ENCODE data around the gene SLC44A3.

SLC44A3 gene

GRCh38 chr1:94912263-94913184, 92.4 kb downstream of the SLC44A3 start:
- DNase-seq (ENCODE audit: low read depth) = no peak

DNA sequence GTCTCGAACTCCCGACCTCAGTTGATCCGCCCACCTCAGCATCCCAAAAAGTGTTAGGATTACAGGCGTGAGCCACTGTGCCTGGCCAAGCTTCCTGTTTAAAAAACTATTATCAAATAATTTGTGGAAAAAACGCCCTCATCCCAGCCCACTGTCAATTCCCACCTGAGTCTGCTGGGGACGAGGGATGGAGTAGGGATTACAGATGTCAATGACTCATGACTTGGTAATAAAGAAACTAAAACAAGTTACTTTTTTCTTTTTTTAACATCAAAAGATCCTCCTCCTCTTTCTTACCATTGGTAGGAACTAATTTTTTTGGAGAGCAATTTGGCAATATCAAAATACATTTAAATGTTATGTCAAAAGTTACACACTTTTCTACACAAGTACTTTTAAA, 97.1 kb downstream of the SLC44A3 start:
- no peak for DNase-seq (ENCODE audit: low read depth)

DNA sequence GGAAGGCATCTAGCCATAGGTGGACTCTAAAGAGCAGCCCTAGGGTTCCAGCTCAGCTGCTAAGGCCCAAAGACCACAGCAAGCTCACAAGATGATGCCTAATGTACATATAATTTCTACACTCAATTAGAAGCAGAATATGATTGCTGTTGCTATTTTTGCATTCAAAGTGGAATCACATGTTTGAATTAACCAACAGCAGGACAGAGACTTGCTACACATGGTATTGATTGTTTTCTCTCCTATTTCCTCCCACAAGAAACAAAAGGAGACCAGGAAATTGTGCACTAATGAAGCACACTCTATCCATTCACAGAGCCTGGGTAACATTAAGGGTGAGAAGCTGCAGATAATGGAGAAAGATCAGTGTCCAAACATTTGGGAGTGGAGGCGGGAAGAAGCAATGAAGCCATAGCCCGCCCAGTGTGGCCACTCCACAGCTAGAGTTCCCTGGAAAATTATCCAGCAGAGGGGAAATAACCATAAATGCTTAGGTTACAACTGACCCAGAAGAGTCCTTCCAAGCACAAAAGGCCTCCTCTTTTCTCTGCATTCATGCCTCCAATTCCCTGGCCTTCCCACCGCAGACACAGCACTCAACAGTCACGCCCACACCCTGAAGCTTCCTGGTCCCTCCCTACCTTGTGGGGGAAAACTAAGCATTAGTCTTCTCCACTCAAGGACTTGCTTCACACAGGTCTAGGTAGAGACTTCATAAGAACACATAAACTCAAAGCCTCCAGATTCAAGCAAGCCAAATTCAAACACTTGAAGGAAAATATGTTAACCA, 99.3 kb downstream of the SLC44A3 start:
- DNase-seq (ENCODE audit: low read depth) = no peak

DNA sequence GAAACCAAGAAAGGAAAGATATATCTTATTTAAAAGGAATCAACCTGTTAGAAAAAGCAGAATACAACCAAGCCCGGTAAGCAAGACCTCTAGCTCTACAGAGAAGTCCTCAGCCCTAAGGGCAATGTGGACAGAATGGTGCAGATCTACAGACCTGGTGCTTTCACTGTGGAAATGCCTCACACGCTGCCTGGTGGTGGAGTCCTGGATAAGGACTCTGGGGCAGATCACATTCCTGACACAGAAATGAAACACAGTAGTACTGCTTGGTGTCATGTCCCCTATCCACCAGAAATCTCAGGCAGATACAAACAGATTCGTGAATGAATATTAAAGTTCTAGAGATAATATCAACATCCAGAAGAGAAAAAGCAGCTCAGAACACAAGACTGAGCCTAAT, 99.9 kb downstream of the SLC44A3 start:
- DNase-seq (ENCODE audit: low read depth) = no peak

DNA sequence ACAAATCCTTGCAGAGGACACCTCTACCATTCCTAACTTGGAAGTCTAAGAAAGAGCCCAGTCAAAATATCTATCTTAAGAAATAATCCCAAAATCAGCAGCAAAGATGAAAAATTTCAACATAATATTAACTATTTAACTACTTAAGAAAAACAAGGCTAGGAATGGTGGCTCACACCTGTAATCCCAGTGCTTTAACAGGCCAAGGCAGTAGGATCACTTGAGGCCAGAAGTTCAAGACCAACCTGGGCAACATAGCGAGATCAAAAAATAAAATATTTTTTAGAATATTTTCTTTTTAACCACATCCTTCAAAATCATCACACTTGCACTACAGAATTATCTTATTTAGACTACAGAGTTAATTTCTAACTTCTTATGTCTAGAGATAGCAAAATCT, 101.8 kb downstream of the SLC44A3 start:
- DNase-seq (ENCODE audit: low read depth) = no peak

DNA sequence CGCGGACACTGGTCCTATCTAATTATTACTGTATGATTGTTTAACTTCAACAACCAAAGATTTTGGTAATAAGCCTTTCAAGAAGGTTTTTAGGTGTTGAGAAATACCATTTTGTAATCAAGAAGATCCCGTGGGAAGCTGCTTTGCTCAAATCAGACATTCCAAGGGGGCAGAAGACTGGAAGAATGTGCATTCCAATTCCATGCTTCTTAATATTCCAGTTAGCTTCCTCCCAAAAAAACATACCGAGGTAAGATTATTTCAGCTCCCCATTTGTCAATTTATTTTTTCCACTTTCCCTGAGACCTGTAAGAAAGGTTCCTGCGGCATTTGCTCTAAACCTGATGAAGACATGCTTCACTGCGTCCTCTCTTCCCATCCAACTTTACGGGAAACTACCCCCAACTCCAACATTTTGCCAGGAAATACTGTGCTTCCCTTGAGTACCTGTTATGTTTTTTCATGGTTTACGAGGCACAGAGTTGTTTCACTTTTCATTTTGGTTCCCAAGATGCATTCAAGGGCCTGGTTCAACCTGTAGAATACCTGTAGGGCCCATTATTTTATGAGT, 102.7 kb downstream of the SLC44A3 start:
- DNase-seq (ENCODE audit: low read depth) = no peak

GRCh38 chr1:94925004-94925403, 104.8 kb downstream of the SLC44A3 start:
- no peak for DNase-seq (ENCODE audit: low read depth)

GRCh38 chr1:94925561-94926125, 105.5 kb downstream of the SLC44A3 start:
- no peak for DNase-seq (ENCODE audit: low read depth)

DNA sequence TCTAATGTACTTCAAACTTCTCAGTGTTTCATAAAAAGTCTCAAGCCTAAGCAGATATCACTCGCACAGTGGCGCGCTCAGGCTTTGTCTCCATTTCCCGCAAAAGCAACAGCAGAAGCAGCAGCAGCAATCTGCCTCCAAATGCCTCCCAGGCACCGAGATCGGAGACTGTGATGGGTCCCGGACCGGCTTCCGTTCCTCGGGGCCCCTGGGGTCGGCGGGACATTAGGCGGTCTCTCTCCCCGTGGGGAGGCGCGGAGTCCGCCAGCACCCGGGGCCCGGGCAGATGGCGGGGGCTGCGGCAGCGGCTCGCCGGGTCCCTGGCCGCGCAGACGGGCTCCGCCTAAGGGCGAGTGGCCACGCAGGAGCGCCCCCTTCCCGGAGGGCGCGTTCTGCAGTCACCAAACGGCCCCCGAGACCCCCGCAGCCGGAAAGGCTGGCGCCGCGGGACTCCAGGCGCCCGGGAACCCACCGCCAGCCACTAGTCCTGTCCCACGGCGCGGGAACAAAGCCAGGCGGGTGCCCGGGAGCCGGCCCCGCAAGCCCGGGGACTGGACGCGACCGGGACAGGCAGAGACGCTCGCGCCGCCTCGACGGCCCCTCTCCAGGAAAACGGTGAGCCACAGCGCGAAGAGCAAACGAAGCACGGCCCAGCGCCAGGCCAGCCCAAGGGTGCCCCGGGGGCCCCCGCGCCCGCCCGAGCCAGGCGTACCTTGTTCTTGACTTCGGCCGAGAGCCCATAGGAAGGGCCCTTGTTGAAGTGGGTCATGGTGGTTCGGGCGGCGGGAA, 106.2 kb downstream of the SLC44A3 start:
- no peak for DNase-seq (ENCODE audit: low read depth)

DNA sequence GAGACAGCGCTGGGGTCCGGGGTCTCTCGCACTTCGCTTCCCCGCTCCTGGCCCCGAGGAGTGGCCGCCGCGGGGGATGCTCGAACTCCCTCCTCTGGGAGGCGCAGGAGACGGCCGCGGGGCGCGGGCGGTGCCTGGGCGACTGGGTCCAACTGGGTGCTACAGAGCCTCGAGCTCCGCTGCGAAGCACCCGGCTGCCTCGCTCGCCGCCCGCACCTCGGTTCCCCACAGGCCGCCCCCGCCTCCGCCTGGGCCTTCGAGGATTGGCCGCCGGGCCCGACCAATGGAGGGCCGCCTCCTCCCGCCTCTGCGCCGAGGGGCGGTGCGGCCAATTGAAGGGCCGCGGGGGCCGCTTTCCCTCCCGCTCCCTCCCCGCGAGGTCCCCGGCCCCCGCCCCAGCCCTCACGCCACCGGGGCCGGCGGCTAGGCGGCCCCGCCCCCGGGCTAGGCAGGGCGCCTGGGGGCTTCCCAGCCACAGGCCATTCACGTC, 106.8 kb downstream of the SLC44A3 start, which contains the start of gene CNN3:
TSS of gene CNN3 (minus strand) at position 196 of the 490 bp plus-strand sequence. CDS start 216 bp downstream, outside the sequence.
- DNase-seq (ENCODE audit: low read depth) = peak; percentile 42

DNA sequence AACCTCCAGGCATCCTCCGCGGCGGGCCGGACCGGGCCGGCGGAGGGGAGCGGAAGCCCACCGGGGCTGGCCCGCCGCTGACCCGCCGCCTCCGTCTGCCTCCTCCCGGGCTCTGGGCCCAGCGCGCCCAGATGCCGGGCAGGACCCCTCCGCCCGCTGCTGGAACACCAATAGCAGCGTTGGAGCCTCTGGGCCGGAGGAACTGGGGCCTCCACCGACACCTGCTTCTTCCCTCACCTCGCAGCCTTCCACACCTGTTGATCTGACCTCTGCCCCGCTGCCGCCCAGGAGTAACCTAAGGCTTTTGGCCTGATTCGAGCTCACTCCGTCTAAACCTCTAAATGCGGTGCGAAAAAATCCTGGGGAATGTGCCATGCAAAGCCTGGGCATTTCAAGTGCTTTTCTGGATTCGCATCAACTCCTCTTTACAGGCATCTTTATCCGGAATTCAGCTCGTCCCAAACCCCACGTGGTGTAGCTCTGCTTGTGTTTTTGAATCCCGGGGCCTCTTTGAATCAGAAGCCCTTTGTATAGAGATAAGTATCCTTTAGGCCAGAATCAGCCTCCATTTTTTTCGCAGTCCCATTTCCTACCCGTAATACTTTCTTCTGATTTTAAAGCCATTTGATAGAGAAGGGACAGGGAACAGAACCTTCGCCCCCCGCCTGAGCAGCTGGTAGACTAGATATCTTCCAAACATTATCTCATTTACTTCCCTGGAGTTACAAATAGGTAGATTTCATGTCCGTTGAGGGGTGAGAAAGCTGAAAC, 107.4 kb downstream of the SLC44A3 start:
- no peak for DNase-seq (ENCODE audit: low read depth)

DNA sequence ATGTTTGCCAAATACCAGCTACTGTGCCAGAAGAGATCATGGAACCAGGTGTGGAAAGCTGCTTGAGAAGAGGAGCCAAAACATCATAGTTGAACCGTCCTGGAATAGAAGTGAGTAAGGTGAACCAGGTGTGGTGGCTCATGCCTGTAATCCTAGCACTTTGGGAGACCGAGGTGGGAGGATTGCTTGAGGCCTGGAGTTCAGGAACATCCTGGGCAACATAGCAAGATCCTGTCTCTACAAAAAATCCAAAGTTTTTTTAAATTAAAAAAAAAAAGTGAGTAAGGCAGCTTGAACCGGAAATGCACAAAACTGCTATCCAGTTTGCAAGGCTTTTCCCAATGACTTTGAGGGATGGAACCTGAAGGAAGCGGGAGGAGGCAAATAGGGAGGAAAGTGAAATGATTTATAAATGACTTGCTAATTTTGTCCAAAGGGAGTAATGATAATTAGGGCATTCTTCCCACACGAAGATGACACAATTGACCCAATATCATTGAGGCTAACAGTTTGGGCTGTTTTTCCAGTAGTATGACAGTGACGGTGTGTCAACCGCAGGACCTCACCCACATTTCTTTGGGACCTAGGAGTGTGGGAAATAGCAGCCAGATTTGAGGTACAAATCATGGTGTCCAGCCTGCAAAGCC, 108.3 kb downstream of the SLC44A3 start:
- no peak for DNase-seq (ENCODE audit: low read depth)

DNA sequence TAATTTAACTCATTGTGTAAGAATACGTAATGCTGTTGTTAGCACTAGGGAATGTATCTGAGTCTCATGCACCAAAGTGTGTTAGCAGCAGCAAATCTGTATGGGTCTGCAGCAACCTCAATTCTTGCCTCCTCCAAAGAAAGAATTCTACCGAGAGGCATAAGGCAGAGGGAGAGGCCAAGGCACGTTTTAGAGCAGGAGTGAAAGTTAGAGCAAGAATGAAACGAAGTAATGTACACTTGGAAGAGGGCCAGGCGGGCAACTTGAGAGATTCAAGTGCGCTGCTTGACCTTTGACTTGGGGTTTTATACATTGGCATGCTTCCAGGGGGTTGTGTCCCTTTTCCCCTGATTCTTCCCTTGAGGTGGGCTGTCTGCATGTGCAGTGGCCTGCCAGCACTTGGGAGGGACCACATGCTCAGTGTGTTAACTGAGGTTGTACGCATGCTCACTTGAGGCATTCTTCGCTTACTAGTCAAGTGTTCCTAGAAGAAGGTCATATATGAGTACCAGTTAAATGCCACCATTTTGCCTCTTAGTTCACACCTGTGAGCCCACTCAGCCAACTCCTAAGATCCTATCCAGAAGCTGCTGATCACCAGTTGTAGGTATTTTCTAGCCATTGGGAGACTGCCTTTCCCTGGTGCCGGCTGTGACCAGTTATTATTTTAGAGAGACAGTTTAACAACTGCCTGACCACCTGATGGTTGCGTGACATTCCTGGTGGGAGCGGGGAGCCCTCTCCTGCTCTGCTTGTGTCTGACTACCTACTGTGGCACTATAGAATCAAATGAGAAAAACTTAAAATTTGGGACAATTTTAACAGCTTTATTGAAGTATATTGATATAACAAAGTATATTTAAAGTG, 109.4 kb downstream of the SLC44A3 start:
- DNase-seq (ENCODE audit: low read depth) = no peak

DNA sequence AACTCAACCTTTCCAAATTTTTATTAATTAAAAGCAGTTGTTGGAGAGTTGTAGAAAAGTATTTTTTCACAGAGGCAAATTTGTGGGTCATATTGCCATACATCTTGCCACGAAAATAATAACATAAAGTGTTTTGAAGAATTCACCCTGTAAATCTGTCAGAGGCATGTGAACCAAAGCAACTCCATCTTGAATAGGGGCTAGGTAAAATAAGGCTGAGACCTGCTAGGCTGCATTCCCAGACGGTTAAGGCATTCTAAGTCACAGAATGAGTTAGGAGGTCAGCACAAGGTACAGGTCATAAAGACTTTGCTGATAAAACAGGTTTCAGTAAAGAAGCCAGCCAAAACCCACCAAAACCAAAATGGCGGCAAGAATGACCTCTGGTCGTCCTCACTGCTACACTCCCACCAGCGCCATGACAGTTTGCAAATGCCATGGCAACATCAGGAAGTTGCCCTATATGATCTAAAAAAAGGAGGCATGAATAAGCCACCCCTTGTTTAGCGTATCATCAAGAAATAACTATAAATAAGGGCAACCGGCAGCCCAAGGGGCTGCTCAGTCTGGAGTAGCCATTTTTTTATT, 111.2 kb downstream of the SLC44A3 start:
- no peak for DNase-seq (ENCODE audit: low read depth)

DNA sequence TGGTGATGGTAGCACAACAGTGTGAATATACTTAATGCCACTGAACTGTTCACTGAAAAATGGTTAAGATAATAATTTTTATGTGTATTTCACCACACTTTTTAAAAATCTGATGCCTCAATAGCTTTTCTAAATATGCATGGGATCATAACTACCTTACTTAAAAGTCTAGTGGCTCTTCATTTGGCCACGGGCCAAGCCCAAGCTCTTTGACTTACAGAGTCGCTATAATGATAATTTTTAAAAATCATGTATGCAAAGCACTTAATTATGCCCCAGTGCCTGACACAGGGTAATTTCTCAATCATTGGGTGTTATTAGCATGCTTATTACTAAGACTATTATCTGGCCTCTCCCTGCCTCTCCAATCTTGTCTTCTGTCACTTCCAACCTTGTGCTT, 114.4 kb downstream of the SLC44A3 start:
- no peak for DNase-seq (ENCODE audit: low read depth)

- DNase-seq (ENCODE audit: low read depth) = no peak
Measured at GRCh38 chr1:94935034-94935433, 114.9 kb downstream of the SLC44A3 start.

DNA sequence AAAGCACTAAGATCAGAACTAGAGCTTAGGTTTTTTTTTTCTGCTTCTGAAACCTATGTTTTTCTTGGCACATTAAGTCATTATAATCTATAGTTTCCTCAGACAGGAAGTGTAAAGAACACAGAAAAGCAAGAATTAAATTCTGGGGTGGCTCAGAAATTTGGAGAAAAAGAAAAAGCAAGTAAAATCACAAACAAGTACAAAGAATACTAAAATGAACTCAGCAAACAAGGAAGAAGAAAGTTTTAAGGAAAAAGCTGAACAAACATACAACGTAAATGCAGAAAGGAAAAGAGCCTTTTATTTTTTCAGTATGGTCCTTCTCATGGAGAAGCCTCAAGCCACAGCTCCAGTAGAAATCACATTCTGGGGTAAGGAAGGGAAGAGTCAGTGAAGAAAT, 115.3 kb downstream of the SLC44A3 start:
- DNase-seq (ENCODE audit: low read depth) = no peak

DNA sequence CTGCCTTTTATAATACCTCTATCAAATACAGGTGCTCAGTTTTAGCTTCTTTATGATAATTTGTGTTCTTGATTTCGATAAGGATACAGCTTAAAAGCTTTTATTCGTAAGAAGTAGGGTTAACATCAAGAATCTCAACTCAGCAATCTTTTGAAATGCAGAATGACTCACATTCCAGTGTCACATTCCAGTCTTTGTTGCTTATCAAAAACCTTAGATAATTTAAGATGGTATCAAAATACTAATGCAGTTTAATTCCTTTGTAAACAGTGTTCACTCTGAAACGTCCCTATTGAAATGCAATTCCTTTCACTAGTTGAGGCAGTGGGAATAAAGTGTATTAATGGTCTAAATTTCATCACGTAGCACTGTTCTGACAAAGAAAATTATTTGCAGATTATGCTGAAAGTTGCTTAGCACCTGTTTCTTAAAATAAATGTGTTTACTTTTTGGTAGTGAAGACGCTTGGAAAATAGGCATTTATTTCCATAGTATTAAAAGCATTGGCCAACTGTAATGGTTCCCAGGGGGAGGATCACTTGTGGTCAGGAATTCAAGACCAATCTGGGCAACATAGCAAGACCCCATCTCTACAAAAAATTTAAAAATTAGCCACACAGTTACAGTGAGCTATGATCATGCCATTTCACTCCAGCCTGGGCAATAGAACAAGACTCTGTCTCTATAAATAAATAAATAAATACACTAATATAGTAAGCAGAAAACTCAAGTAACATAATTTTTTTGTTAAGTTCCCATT, 116.9 kb downstream of the SLC44A3 start:
- DNase-seq (ENCODE audit: low read depth) = no peak
